ENCODE data around the gene GIMAP8. TPM values are rescaled to one million over a fixed set of nuclear protein-coding genes. Genes with fewer than 3 reads are reported as not detected.

The GIMAP8 gene
- total RNA-seq, 1 experiment from 2014 or later: 0.07 TPM

GRCh38 chr7:150417239-150417638 lies 33.2 kb upstream of the GIMAP8 start:
- CTCF ChIA-PET: no interaction called here
- Mint-ChIP-seq H3K27me3 (ENCODE audit: insufficient read depth, unreplicated experiment) (peaks cover 3% of the 10 kb centered on the region), H3K27ac (ENCODE audit: unreplicated experiment) (no peak overlapping the region), H3K36me3 (ENCODE audit: insufficient read depth, unreplicated experiment) (peaks cover 5% of the 10 kb centered on the region), H3K4me3 (ENCODE audit: unreplicated experiment) (no peak overlapping the region), H3K4me1 (ENCODE audit: low read depth, unreplicated experiment) (peaks cover 10% of the 10 kb centered on the region), H3K9me3 (ENCODE audit: unreplicated experiment) (no peaks in the 10 kb centered on the region)
- TF ChIP-seq CTCF (IDR thresholded peaks at IDR 0.05; ENCODE audit: insufficient read depth in 1 of 2, low read depth in 1 of 2, low read length in 1 of 2, severe bottlenecking in 1 of 2, unreplicated experiment in 1 of 2): no peak
- Histone ChIP-seq H3K36me3 (ENCODE audit: control insufficient read depth, insufficient read depth, low read length) (no peaks in the 10 kb centered on the region), H3K4me3 (ENCODE audit: low read depth, low read length) (no peak overlapping the region), H3K4me1 (0 out of 2 replicates have a peak, but pooled peaks cover 4% of the 10 kb centered on the region), H3K9me3 (no peaks in the 10 kb centered on the region), H3K27me3 (replicated peaks; ENCODE audit: control insufficient read depth, insufficient read depth, low read length) (no peaks in the 10 kb centered on the region)
- no TSS peak for BruUV-seq (replicated peaks)
- intact Hi-C loops (cut with micrococcal nuclease; ENCODE audit: unreplicated experiment): no loop called here
- DNase-seq: no peak
- POLR2A ChIA-PET: no interaction called here

GRCh38 chr7:150417863-150418262 lies 32.6 kb upstream of the GIMAP8 start:
- 0 out of 2 replicates have a peak, but pooled peaks cover 4% of the 10 kb centered on the region for H3K4me1 ChIP-seq
- no TSS peak for BruUV-seq (replicated peaks)
- ChIA-PET CTCF (no interaction called here), POLR2A (no interaction called here)
- intact Hi-C loops (cut with micrococcal nuclease; ENCODE audit: unreplicated experiment): loop anchor here (1.0 kb wide), 1 partner anchor 8 kb away; no protein-coding TSS in a partner anchor
- no peak for DNase-seq
- peaks cover 5% of the 10 kb centered on the region for H3K36me3 Mint-ChIP-seq (ENCODE audit: insufficient read depth, unreplicated experiment)
- no peaks in the 10 kb centered on the region for H3K27me3 ChIP-seq (replicated peaks; ENCODE audit: control insufficient read depth, insufficient read depth, low read length)
- H3K9me3 ChIP-seq: no peaks in the 10 kb centered on the region
- peaks cover 3% of the 10 kb centered on the region for H3K27me3 Mint-ChIP-seq (ENCODE audit: insufficient read depth, unreplicated experiment)
- no peak overlapping the region for H3K4me3 ChIP-seq (ENCODE audit: low read depth, low read length)
- no peaks in the 10 kb centered on the region for H3K9me3 Mint-ChIP-seq (ENCODE audit: unreplicated experiment)
- no peak overlapping the region for H3K4me3 Mint-ChIP-seq (ENCODE audit: unreplicated experiment)
- no peak for TF ChIP-seq CTCF (IDR thresholded peaks at IDR 0.05; ENCODE audit: insufficient read depth in 1 of 2, low read depth in 1 of 2, low read length in 1 of 2, severe bottlenecking in 1 of 2, unreplicated experiment in 1 of 2)
- H3K27ac Mint-ChIP-seq (ENCODE audit: unreplicated experiment): no peak overlapping the region
- H3K4me1 Mint-ChIP-seq (ENCODE audit: low read depth, unreplicated experiment): peaks cover 10% of the 10 kb centered on the region
- H3K36me3 ChIP-seq (ENCODE audit: control insufficient read depth, insufficient read depth, low read length): no peaks in the 10 kb centered on the region

DNA sequence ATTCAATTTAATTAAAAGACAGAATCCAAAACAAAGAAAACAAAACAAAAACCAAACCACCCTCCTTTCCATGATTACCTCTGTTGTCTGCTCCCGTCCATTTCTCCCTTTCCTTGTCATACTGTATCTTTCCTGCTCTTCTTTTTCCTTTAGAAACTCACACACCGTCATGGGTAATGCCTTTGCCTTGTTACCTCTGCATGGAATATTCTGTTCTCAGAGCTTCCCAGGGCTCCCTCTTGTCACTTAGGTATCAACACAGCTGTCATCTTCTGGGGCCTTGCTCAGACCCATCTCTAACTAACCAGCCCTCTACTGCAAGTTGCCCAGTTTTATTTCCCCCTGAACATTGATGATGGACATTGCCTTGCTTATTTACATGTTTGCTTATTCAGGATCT lies 30.2 kb upstream of the GIMAP8 start:
- peaks cover 3% of the 10 kb centered on the region for H3K27me3 Mint-ChIP-seq (ENCODE audit: insufficient read depth, unreplicated experiment)
- H3K4me1 ChIP-seq: 0 out of 2 replicates have a peak, but pooled peaks cover 4% of the 10 kb centered on the region
- H3K36me3 ChIP-seq (ENCODE audit: control insufficient read depth, insufficient read depth, low read length): no peaks in the 10 kb centered on the region
- H3K4me3 Mint-ChIP-seq (ENCODE audit: unreplicated experiment): no peak overlapping the region
- BruUV-seq (replicated peaks): no TSS peak
- peaks cover 5% of the 10 kb centered on the region for H3K36me3 Mint-ChIP-seq (ENCODE audit: insufficient read depth, unreplicated experiment)
- H3K9me3 Mint-ChIP-seq (ENCODE audit: unreplicated experiment): no peaks in the 10 kb centered on the region
- no peak overlapping the region for H3K27ac Mint-ChIP-seq (ENCODE audit: unreplicated experiment)
- no peak for DNase-seq
- intact Hi-C loops (cut with micrococcal nuclease; ENCODE audit: unreplicated experiment): loop anchor here (2.0 kb wide), 1 partner anchor 51 kb away; the partner anchor contains the start of gene REPIN1
- ChIA-PET CTCF (interaction anchor here (1.0 kb wide), 1 partner anchor 42 kb away, joined by 3 read pairs; no protein-coding TSS in a partner anchor), POLR2A (no interaction called here)
- H3K27me3 ChIP-seq (replicated peaks; ENCODE audit: control insufficient read depth, insufficient read depth, low read length): no peaks in the 10 kb centered on the region
- no peaks in the 10 kb centered on the region for H3K9me3 ChIP-seq
- no peak for TF ChIP-seq CTCF (IDR thresholded peaks at IDR 0.05; ENCODE audit: insufficient read depth in 1 of 2, low read depth in 1 of 2, low read length in 1 of 2, severe bottlenecking in 1 of 2, unreplicated experiment in 1 of 2)
- H3K4me3 ChIP-seq (ENCODE audit: low read depth, low read length): no peak overlapping the region
- H3K4me1 Mint-ChIP-seq (ENCODE audit: low read depth, unreplicated experiment): peaks cover 10% of the 10 kb centered on the region

Data from Caco-2 (cell line).